HEK293 (cell line): Measurements from ENCODE around the gene PSMF1.

Experiments
- YY1 ChIP-seq: fragments of 450-650 bp; formaldehyde crosslinking; IDR thresholded peaks from 2 replicates; pipeline ENCODE4 v1.5.1; 2018; ENCODE audit warnings: missing biosample characterization, missing genetic modification characterization
- ZNF239 ChIP-seq: fragments of 450-650 bp; formaldehyde crosslinking; IDR thresholded peaks from 2 replicates; pipeline ENCODE4 v1.5.1; 2016; ENCODE audit warnings: missing biosample characterization, missing genetic modification characterization
- ZNF274 ChIP-seq, 2 experiments: fragments of 200-500 bp in 1 of 2; fragments of 450-650 bp in 1 of 2; sonication (Bioruptor generic) in 1 of 2; formaldehyde crosslinking in 1 of 2; IDR thresholded peaks; 2 replicates each; pipeline versions ENCODE4 v1.5.1 to v1.6.1; 2014 to 2016; ENCODE audit warnings: borderline replicate concordance in 1 of 2, inconsistent platforms in 1 of 2, low read length in 1 of 2, missing biosample characterization in 1 of 2, missing genetic modification characterization in 1 of 2

DNA sequence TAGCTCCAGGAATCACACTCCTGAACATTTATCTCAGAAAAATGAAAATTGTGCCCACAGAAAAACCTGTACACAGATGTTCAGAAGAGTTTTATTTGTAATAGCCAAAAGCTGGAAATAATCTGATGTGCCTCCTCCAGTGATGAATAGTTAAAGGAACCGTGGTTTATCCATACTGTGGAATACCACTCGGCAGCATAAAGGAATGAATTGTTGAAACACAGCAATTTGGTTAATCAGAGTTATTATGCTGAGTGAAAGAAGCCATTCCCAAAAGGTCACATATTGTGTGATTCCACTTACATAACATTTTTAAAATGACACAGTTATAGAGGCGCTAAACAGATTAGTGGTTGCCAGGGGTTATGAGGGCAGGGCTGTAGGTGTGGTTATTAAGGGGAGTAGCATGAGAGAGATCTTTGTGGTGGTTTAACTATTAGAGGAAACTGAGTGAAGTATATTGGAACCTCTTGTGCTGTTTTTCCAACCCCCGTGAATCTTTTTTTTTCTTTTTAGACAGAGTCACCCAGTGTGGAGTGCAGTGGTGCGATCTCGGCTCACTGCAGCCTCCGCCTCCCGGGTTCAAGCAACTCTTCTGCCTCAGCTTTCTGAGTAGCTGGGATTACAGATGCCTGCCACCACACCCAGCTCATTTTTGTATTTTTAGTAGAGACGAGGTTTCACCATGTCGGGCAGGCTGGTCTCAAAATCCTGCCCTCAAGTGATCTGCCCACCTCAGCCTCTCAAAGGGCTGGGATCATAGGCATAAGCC is 26.2 kb downstream of the PSMF1 start:
- no peak for TF ChIP-seq YY1 (tag by site-specific recombination)
- no peak for TF ChIP-seq ZNF274 (IDR thresholded peaks at IDR 0.05; ENCODE audit: low read length)
- no peak for TF ChIP-seq ZNF274 (tag by site-specific recombination; IDR thresholded peaks at IDR 0.05; ENCODE audit: borderline replicate concordance)
- no peak for TF ChIP-seq ZNF239 (tag by site-specific recombination)
